ENCODE data around the gene COA8. TPM values are rescaled to one million over a fixed set of nuclear protein-coding genes. Genes with fewer than 3 reads are reported as not detected.
A peak's percentile ranks its signal among the peaks of the same experiment; 100 is the strongest.

The COA8 gene
- total and polyA plus RNA-seq, 9 of the 15 experiments (the other 6 are each of a cell fraction or from before 2014, with no cell fraction given) = 5.0 to 35.3 (median 25.7) TPM

GRCh38 chr14:103628684-103629502 is 66.1 kb downstream of the COA8 start, which contains the start of gene KLC1 (continued):
- TF ChIP-seq MBD2 (IDR thresholded peaks at IDR 0.05; ENCODE audit: borderline replicate concordance, low read depth) (peak; percentile 55; the same call in 1 of the 2 replicates), MAX (CRISPR knock-in tag; IDR thresholded peaks at IDR 0.05) (no peak), SIN3B (IDR thresholded peaks at IDR 0.05; ENCODE audit: low read depth) (peak; percentile 53; the same call in 1 of the 2 replicates), SIRT6 (IDR thresholded peaks at IDR 0.05; ENCODE audit: low read depth, low read length) (no peak), BRF1 (IDR thresholded peaks at IDR 0.05; ENCODE audit: borderline replicate concordance, extremely low read depth, insufficient read length) (no peak), POLR2A (conservative IDR thresholded peaks at IDR 0.05) (peak; percentile 66), REST (IDR thresholded peaks at IDR 0.05; ENCODE audit: borderline replicate concordance) (no peak), REST (CRISPR knock-in tag; IDR thresholded peaks at IDR 0.05; ENCODE audit: low read depth) (no peak), ZNF253 (CRISPR knock-in tag; conservative IDR thresholded peaks at IDR 0.05) (no peak), PKNOX1 (IDR thresholded peaks at IDR 0.05) (no peak), GABPA (tag; conservative IDR thresholded peaks at IDR 0.05; ENCODE audit: low read depth) (no peak), DNMT1 (IDR thresholded peaks at IDR 0.05) (no peak), ATF3 (IDR thresholded peaks at IDR 0.05) (peak; percentile 99), ATF3 (CRISPR knock-in tag; conservative IDR thresholded peaks at IDR 0.05) (no peak), MNT (conservative IDR thresholded peaks at IDR 0.05) (peak; percentile 23 to 66; a peak in 2 of 4 replicates)
